Endometrium (tissue), 2 donors: ENCODE results near the gene PEF1.
"Not testable (repeated sequence)": the region's sequence is repeated elsewhere in the genome, so short reads cannot be mapped to it uniquely, and the experiment has no call there.

Experiments
- FAIRE-seq: peaks from 2 replicates; lab custom pipeline; 2012; peaks lifted over from hg19 to GRCh38; lab: Jason Lieb, UNC
- donor health status: control.
- donor health status: control.

Gene PEF1

DNA sequence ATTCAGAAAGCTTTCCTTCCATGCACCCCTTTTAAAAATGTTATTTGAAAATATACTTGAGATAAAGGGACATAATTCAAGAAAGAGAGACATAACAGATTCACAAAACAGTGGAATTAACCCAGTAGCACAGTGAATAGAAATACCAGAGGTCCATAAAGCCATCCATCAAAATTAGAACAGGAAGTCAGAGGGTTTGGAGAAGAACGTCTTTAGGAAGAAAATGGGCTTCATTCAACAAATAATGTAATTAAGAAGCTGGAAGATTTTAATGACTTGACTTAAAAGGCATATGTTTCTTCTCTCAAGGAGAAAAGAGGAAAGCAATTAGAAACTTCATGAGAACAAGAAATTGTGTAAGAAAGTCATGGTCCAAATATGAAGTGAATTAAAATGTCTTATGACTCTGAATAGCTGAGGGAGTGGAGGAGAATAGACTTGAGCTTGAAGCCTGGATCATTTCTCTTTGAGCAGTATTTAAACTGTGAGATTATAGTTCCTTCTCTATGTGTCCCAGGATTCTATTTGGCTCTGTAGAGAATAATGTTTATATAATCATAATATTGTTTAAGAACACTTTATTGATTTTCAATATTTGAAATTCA, 35.1 kb downstream of the PEF1 start:
- no peak for FAIRE-seq

DNA sequence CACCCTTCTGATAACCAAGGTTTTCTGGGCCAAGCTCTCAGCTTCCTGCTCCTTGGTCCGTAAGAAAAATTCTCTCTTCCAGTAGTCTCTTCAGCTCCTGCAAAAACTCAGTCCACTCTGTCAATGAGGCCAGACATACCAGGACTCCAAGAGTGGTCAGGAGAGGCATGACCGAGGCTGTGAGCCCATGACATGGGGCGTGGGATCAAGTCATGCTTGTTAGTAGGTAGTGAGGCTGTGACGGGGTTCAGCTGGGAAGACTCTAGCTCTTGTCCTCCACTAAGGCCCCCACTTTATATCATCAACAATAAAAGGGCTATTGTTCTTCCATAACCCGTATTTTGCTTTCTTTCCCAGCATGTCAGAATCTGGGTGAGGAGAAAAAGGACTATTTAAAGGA, 37.3 kb downstream of the PEF1 start:
- FAIRE-seq = no peak

DNA sequence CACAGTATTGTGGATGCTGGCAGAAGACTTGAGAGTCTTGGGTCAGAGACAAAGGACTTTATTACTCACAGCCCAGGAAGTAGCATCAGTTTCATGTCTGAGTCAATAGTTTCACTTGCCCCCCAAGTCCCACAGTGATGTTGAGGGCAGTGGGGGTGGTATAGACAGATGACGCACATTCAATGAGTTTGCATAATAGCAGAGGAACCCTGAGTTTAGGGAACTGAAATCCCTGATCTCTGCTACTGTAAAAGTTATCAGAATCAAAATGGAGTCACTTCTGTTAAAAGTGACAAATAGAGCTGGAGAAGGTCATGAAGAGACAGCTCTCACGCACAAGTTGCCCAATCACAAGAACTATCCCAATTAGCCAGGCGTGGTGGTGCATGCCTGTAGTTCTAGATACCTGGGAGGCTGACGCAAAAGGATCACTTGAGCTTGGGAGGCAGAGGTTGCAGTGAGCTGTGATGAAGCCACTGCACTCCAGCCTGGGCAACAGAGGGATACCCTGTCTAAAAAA, 38.7 kb downstream of the PEF1 start:
- no peak for FAIRE-seq

DNA sequence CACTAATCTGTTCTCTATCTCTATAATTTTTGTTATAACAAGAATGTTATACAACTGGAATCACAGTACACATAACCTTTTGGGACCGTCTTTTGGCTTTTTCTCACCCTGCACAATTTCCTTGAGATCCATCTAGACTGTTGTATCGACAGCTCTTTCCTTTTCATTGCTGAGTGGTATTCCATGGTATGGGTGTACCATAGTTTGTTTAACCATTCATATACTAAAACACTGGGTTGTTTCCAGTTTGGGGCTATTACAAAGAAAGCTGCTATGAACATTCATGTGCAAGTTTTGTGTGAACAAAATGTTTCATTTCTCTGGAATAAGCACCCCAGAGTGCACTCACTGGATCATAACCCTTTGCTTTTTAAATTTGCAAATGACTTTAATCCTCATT, 42.6 kb downstream of the PEF1 start:
- no peak for FAIRE-seq

GRCh38 chr1:31600641-31601040, 44.0 kb downstream of the PEF1 start:
- FAIRE-seq = no peak

GRCh38 chr1:31598980-31599379, 45.7 kb downstream of the PEF1 start:
- FAIRE-seq = no peak

GRCh38 chr1:31596737-31597097, 48.0 kb downstream of the PEF1 start:
- FAIRE-seq = no peak

GRCh38 chr1:31595836-31596736, 48.6 kb downstream of the PEF1 start:
- FAIRE-seq = no peak

DNA sequence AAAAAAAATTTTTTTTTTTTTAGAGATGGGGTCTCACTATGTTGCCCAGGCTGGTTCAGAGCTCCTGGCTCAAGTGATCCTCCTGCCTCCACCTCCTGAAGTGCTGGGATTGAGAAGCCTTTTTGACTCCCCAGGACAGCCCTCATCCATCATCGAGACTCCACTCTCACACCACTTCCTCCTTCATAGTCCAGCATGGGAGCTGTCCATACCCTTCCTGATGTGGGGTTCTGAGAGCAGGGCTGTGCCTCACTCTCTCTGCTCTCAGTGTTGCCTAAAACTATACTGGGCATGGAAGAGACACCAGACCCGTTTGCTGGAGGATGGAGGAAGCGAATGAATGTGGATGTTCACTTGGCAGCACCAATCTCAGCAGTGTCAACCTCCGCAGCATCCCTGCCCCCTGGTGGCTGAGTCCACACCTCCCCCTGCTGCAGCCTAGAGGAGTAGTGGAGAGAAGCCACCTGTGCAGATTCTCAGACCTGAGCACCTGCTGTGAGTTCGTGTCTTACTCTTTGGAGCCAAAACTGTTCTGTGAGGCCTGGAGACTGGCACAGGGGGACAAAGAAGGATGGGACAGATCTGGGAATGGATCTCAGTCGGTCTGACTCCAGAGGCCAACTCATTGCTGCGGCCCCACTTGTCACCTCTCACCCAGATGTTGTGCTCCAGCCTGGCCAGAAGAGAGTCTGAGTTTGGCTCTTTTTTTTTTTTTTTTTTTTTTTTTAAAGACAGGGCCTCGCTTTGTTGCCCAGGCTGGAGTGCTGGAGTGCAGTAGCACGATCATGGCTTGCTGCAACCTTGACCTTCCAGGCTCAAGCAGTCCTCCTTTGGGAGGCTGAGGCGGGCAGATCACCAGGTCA, 50.7 kb downstream of the PEF1 start:
- FAIRE-seq = no peak

DNA sequence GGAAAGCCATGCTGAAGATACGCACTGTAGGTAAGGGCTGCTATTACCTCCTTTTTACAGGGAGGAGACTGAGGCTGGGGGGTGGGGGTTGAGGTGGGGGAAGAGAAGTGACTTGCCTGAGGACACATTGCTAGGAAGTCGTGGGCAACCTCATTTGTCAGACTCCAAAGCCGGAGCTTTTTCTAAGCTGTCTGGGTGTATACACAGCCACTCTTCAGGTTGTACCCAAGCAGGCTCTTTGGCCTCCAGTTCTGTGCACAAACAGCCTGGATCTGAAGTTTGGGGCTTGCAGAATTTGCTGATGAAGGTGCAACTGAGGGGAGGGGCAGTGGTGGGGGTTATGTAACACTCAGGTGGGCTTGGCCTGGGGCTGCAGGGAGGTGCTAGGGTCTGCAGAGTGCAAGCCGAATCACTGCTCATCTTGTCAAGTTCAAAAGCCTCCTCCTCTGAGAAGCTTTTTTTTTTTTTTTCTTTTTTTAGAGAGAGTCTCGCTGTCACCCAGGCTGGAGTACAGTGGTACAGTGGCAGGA, 51.5 kb downstream of the PEF1 start:
- no peak for FAIRE-seq

GRCh38 chr1:31592132-31592531, 52.5 kb downstream of the PEF1 start:
- no peak for FAIRE-seq

GRCh38 chr1:31591425-31592093, 53.1 kb downstream of the PEF1 start:
- FAIRE-seq = no peak

- FAIRE-seq = no peak
Measured at GRCh38 chr1:31588751-31589515, 55.7 kb downstream of the PEF1 start.

GRCh38 chr1:31587720-31588423, 56.8 kb downstream of the PEF1 start:
- FAIRE-seq = no peak

GRCh38 chr1:31587328-31587699, 57.4 kb downstream of the PEF1 start:
- not testable (repeated sequence) for FAIRE-seq

GRCh38 chr1:31586376-31587327, 58.0 kb downstream of the PEF1 start:
- no peak for FAIRE-seq

DNA sequence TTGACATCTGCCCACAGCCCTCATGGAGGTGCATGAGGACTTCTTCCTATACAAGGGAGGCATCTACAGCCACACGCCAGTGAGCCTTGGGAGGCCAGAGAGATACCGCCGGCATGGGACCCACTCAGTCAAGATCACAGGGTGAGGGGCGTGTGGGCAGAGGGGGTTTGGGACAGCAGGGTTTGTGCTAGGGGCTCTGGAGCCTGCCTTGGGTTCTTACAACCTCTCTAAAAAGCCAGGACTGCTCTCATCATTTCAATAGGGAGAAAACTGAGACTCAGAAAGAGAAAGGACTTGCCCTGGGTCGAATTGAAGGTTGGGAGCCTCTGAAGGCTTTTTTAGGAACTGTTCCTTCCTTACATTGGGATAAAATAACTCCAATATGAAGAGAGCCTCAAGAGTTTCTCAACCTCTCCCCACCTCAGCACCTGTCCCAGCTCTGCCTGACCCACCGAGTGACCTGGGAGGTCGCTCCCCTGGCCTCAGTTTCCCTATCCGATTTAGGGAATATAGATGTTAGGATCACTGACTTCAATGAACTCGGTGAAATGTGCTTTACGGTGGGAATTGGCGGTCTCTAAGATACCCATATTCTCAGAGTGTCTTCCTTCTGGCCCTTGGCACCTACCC, 58.8 kb downstream of the PEF1 start:
- no peak for FAIRE-seq

DNA sequence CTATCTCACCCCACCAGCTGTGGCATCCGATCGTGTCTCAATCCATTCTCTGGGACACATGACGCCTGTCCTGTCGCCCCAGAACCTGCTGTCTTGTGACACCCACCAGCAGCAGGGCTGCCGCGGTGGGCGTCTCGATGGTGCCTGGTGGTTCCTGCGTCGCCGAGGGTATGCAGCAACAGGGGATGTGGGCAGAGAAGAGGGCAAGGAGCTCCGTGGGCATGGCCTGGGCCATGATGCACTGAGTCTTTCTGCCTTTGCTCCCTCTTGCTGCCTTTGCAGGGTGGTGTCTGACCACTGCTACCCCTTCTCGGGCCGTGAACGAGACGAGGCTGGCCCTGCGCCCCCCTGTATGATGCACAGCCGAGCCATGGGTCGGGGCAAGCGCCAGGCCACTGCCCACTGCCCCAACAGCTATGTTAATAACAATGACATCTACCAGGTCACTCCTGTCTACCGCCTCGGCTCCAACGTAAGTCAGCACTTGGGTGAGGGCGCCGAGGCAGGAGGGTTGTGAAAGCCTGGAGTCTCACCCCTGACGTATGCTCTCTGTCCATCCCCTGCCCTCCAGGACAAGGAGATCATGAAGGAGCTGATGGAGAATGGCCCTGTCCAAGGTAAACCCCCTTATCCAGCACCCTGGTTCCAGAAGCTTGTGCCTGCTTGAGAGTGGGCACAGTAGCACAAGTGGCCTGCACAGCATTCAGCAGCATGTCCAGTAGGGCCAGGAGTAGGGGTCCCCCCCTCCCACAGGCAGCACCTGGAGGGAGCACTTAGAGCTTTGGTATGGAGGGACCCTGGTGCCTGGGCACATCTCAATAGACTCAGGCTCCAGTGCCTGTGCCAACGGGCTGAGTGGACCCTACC, 59.6 kb downstream of the PEF1 start:
- no peak for FAIRE-seq
